MM.1S (cell line): Measurements from ENCODE around the gene APOA4.

ENCODE experiments used
- EZH2 ChIP-seq: fragments of 300-600 bp; sonication (generic); optimal IDR thresholded peaks from 2 replicates; pipeline ENCODE3; 2017; ENCODE audit warnings: low read depth, mild to moderate bottlenecking, antibody characterized with exemption, low read length, mixed read lengths
- TF ChIP-seq, protein P1 (sequence below): fragments of 300-600 bp; sonication (generic); IDR thresholded peaks from 2 replicates; pipeline ENCODE4 v1.5.1; 2016; ENCODE audit warnings: antibody characterized with exemption, low read length, mixed read lengths

DNA sequence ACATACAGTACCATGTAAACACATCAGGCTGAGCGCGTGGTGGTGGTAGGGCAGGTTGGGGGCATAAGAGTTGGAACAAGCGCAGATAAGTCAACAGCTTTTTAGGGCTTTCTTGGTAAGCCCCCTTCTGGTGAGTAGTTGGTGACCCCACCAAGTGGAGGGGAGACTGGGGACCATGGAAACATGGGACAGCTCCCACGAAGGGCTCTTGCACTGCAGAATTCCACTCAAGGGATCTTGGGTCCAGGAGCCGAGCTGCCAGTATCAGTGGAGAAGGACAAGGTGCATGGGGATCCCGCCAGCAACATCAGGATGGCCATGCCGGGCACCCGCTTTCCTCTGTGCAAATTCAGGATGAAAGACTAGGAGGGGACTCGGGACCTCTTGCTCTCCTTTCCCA lies 20.6 kb upstream of the APOA4 start:
- TF ChIP-seq, protein P1, sequence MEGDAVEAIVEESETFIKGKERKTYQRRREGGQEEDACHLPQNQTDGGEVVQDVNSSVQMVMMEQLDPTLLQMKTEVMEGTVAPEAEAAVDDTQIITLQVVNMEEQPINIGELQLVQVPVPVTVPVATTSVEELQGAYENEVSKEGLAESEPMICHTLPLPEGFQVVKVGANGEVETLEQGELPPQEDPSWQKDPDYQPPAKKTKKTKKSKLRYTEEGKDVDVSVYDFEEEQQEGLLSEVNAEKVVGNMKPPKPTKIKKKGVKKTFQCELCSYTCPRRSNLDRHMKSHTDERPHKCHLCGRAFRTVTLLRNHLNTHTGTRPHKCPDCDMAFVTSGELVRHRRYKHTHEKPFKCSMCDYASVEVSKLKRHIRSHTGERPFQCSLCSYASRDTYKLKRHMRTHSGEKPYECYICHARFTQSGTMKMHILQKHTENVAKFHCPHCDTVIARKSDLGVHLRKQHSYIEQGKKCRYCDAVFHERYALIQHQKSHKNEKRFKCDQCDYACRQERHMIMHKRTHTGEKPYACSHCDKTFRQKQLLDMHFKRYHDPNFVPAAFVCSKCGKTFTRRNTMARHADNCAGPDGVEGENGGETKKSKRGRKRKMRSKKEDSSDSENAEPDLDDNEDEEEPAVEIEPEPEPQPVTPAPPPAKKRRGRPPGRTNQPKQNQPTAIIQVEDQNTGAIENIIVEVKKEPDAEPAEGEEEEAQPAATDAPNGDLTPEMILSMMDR = no peak
- no peak for TF ChIP-seq EZH2
